ENCODE data around the gene AK9.
"Not testable (repeated sequence)": the region's sequence is repeated elsewhere in the genome, so short reads cannot be mapped to it uniquely, and the experiment has no call there.

AK9 gene

GRCh38 chr6:109477725-109478124 lies 213.3 kb downstream of the AK9 start:
- no peak for DNase-seq

- no peak for DNase-seq
Measured at GRCh38 chr6:109477184-109477583, 213.8 kb downstream of the AK9 start.

- DNase-seq = no peak
Measured at GRCh38 chr6:109475625-109476024, 215.4 kb downstream of the AK9 start.

GRCh38 chr6:109474995-109475394 lies 216.0 kb downstream of the AK9 start:
- DNase-seq = no peak

- no peak for DNase-seq
Measured at GRCh38 chr6:109473120-109473519, 217.9 kb downstream of the AK9 start.

- DNase-seq = no peak
Measured at GRCh38 chr6:109472132-109472995, 218.6 kb downstream of the AK9 start.

GRCh38 chr6:109471105-109471810 lies 219.7 kb downstream of the AK9 start:
- no peak for DNase-seq

GRCh38 chr6:109469591-109470189 lies 221.3 kb downstream of the AK9 start:
- no peak for DNase-seq

- DNase-seq = no peak
Measured at GRCh38 chr6:109467696-109468095, 223.3 kb downstream of the AK9 start.

GRCh38 chr6:109466212-109466923 lies 224.6 kb downstream of the AK9 start:
- DNase-seq = no peak

- no peak for DNase-seq
Measured at GRCh38 chr6:109465772-109466171, 225.2 kb downstream of the AK9 start.

- no peak for DNase-seq
Measured at GRCh38 chr6:109461733-109462526, 229.1 kb downstream of the AK9 start.

GRCh38 chr6:109461205-109461604 lies 229.8 kb downstream of the AK9 start:
- not testable (repeated sequence) for DNase-seq

GRCh38 chr6:109460161-109460829 lies 230.7 kb downstream of the AK9 start:
- DNase-seq = no peak

GRCh38 chr6:109458774-109459531 lies 232.0 kb downstream of the AK9 start:
- no peak for DNase-seq

- DNase-seq = no peak
Measured at GRCh38 chr6:109457562-109457996, 233.4 kb downstream of the AK9 start.

GRCh38 chr6:109456710-109457561 lies 234.1 kb downstream of the AK9 start:
- no peak for DNase-seq

GRCh38 chr6:109456111-109456583 lies 234.9 kb downstream of the AK9 start:
- DNase-seq = no peak

GRCh38 chr6:109455437-109456110 lies 235.4 kb downstream of the AK9 start, which contains the start of gene MICAL1:
MICAL1 (minus strand) TSS chr6:109455772; CDS start chr6:109454196, 1,576 bp downstream.
- no peak for DNase-seq
